Osteocyte (in vitro differentiated cells): ENCODE measurements around the gene IFNA7. TPM values are rescaled to one million over a fixed set of nuclear protein-coding genes. Genes with fewer than 3 reads are reported as not detected.

Source experiments
- DNase-seq: peaks from one replicate; pipeline ENCODE4 v3.0.0; 2021; ENCODE audit warnings: mixed read lengths; ENCODE audit not compliant: unreplicated experiment; ENCODE audit errors: extremely low spot score
- H3K27ac Mint-ChIP-seq: one replicate; pipeline ENCODE4 v1.8.0; 2021; ENCODE audit warnings: mild to moderate bottlenecking, mixed read lengths; ENCODE audit not compliant: unreplicated experiment
- H3K27me3 Mint-ChIP-seq: one replicate; pipeline ENCODE4 v1.8.0; 2021; ENCODE audit warnings: mixed read lengths; ENCODE audit not compliant: unreplicated experiment
- H3K36me3 Mint-ChIP-seq: one replicate; pipeline ENCODE4 v1.8.0; 2021; ENCODE audit warnings: mixed read lengths; ENCODE audit not compliant: unreplicated experiment
- H3K4me1 Mint-ChIP-seq: one replicate; pipeline ENCODE4 v1.8.0; 2021; ENCODE audit warnings: mixed read lengths; ENCODE audit not compliant: unreplicated experiment
- H3K4me3 Mint-ChIP-seq: one replicate; pipeline ENCODE4 v1.8.0; 2021; ENCODE audit warnings: mild to moderate bottlenecking, moderate library complexity, mixed read lengths; ENCODE audit not compliant: unreplicated experiment
- H3K9me3 Mint-ChIP-seq: one replicate; pipeline ENCODE4 v1.8.0; 2021; ENCODE audit warnings: mixed read lengths; ENCODE audit not compliant: unreplicated experiment
- total RNA-seq: library from RNA; stranded (reverse); gene quantifications from 2 replicates; pipeline ENCODE4 v1.2.1, GENCODE V29; 2021
- TF ChIP-seq, protein P1 (sequence below): fragments of 200-600 bp; sonication (generic); IDR thresholded peaks from 2 replicates; pipeline ENCODE4 v1.5.0; 2021; ENCODE audit warnings: antibody characterized with exemption, mild to moderate bottlenecking, moderate library complexity

Gene IFNA7
- total RNA-seq, 1 donor from 2014 or later, result not detected

DNA sequence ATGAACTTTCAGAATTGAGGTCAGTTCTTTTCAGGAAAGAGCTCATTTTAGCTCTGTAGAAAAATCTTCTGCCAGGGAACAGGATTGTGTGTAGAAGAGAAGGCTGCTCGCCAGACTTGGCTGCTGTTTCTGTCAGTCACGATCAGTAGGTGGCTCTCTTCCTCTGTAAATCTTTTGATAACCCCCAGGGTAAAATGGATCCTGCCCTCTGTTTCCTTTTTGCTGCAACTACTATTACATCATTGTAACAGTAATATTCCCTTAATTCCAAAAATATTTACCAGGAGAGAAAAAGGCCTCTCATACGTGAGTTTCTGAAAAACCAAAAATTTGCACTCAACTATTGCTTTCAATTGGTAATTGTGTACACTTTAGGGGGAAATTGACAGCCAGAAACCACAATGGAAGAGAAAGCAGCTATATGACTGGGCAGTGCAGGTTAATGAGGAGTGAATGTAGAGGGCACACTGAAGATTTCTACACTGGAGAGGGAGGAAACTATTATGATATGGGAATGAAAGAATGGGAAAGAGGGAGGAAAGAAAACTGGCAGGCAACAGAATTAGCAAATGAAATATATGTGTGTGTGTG lies 47.9 kb downstream of the IFNA7 start:
- peaks cover under 1% of the 10 kb centered on the region for H3K9me3 Mint-ChIP-seq
- H3K4me1 Mint-ChIP-seq, result peaks cover 7% of the 10 kb centered on the region
- H3K27ac Mint-ChIP-seq, result peak overlapping the region; percentile 29
- no peak overlapping the region for H3K4me3 Mint-ChIP-seq
- no peaks in the 10 kb centered on the region for H3K36me3 Mint-ChIP-seq
- TF ChIP-seq, protein P1, sequence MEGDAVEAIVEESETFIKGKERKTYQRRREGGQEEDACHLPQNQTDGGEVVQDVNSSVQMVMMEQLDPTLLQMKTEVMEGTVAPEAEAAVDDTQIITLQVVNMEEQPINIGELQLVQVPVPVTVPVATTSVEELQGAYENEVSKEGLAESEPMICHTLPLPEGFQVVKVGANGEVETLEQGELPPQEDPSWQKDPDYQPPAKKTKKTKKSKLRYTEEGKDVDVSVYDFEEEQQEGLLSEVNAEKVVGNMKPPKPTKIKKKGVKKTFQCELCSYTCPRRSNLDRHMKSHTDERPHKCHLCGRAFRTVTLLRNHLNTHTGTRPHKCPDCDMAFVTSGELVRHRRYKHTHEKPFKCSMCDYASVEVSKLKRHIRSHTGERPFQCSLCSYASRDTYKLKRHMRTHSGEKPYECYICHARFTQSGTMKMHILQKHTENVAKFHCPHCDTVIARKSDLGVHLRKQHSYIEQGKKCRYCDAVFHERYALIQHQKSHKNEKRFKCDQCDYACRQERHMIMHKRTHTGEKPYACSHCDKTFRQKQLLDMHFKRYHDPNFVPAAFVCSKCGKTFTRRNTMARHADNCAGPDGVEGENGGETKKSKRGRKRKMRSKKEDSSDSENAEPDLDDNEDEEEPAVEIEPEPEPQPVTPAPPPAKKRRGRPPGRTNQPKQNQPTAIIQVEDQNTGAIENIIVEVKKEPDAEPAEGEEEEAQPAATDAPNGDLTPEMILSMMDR, result peak; percentile 30
- DNase-seq, result no peak
- peaks cover 14% of the 10 kb centered on the region for H3K27me3 Mint-ChIP-seq

DNA sequence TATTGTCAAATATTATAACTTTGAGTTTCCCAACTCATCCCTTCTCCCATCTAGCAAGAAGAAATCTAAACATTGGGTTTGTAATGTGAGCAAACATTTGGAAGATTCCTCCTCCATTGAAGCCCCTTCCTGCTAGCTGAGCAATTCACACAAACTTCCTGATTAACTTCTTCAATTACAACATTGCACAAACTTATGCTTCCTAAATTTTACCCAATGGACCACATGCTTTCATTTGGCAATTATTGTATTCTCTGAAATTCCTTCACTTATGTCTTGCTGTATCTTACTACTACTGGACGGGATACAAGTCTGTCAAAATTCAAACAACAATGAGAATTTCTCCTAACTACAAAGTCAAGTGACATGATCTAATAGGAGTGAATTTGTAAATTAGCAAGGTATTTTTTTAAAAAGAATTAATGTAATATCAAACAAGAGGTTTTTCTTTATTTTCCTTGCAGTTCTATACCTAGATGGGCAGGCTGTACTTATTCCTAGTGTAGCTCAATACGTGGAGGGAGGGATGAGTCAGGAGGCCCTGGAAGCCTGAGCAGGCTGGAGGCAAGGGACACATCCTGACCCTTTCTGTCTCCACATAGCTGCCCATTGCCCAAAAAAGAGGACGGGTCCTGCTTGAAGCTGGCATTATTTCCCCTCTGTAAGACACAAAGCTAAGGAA lies 48.5 kb downstream of the IFNA7 start:
- TF ChIP-seq, protein P1, result no peak
- Mint-ChIP-seq H3K27me3 (peaks cover 10% of the 10 kb centered on the region), H3K4me1 (peaks cover 7% of the 10 kb centered on the region), H3K9me3 (peaks cover 7% of the 10 kb centered on the region), H3K4me3 (no peak overlapping the region), H3K27ac (no peak overlapping the region), H3K36me3 (no peaks in the 10 kb centered on the region)
- DNase-seq, result no peak

Other genes starting within 250 kb of the IFNA7 start
- gene HACD4, start 170.6 kb downstream of the IFNA7 start, total RNA-seq, result 2.4 TPM in 2 replicates
- gene IFNB1, start 124.3 kb downstream of the IFNA7 start, total RNA-seq, result not detected in 2 replicates
- not detected in 2 replicates for gene IFNW1, start 60.4 kb downstream of the IFNA7 start, total RNA-seq
- gene IFNA21, start 35.5 kb downstream of the IFNA7 start, total RNA-seq, result not detected in 2 replicates
- not detected in 2 replicates for gene IFNA4, start 14.6 kb downstream of the IFNA7 start, total RNA-seq
- gene IFNA10, start 4.9 kb upstream of the IFNA7 start, total RNA-seq, result not detected in 2 replicates
- gene IFNA16, start 15.1 kb upstream of the IFNA7 start, total RNA-seq, result not detected in 2 replicates
- not detected in 2 replicates for gene IFNA17, start 26.0 kb upstream of the IFNA7 start, total RNA-seq
- not detected in 2 replicates for gene IFNA14, start 37.8 kb upstream of the IFNA7 start, total RNA-seq
- not detected in 2 replicates for gene IFNA5, start 103.1 kb upstream of the IFNA7 start, total RNA-seq
- 33.6 and 35.2 TPM in 2 replicates for gene KLHL9, start 133.2 kb upstream of the IFNA7 start, total RNA-seq
- gene IFNA6, start 148.7 kb upstream of the IFNA7 start, total RNA-seq, result not detected in 2 replicates
- gene IFNA13, start 165.9 kb upstream of the IFNA7 start, total RNA-seq, result not detected in 2 replicates
- gene IFNA2, start 183.2 kb upstream of the IFNA7 start, total RNA-seq, result not detected in 2 replicates
- not detected in 2 replicates for gene IFNA8, start 206.9 kb upstream of the IFNA7 start, total RNA-seq
- gene IFNA1, start 238.2 kb upstream of the IFNA7 start, total RNA-seq, result not detected in 2 replicates